Gastrocnemius medialis (tissue), 4 donors: ENCODE data around the gene LUZP2.

Experiments
- CTCF ChIP-seq, 5 experiments: fragments of 450-650 bp in 3 of 5; fragments of 200-600 bp in 2 of 5; sonication (generic) in 2 of 5; IDR thresholded peaks in 4 of 5; conservative IDR thresholded peaks in 1 of 5; 1 replicate in 4 of 5; 2 replicates in 1 of 5; pipeline ENCODE4 v1.5.1; 2016 to 2019; ENCODE audit warnings: antibody characterized with exemption in 5 of 5, mild to moderate bottlenecking in 3 of 5, moderate library complexity in 3 of 5
- POLR2A ChIP-seq, 2 donors: fragments of 450-650 bp; IDR thresholded peaks; one replicate each; pipeline ENCODE4 v1.6.1; 2017; ENCODE audit warnings: antibody characterized with exemption in 2 of 2, mild to moderate bottlenecking in 2 of 2, moderate library complexity in 2 of 2

- TF ChIP-seq CTCF (IDR thresholded peaks at IDR 0.05 in 4 of 5, conservative IDR thresholded peaks at IDR 0.05 in 1 of 5): no peak
- no peak for TF ChIP-seq POLR2A (IDR thresholded peaks at IDR 0.05)
Measured at GRCh38 chr11:24819006-24819405, 322.2 kb downstream of the LUZP2 start.
